ENCODE data around the gene MAN1C1. TPM values are rescaled to one million over a fixed set of nuclear protein-coding genes. Genes with fewer than 3 reads are reported as not detected.

The MAN1C1 gene
- total RNA-seq, 1 donor from 2014 or later = 5.4 TPM

DNA sequence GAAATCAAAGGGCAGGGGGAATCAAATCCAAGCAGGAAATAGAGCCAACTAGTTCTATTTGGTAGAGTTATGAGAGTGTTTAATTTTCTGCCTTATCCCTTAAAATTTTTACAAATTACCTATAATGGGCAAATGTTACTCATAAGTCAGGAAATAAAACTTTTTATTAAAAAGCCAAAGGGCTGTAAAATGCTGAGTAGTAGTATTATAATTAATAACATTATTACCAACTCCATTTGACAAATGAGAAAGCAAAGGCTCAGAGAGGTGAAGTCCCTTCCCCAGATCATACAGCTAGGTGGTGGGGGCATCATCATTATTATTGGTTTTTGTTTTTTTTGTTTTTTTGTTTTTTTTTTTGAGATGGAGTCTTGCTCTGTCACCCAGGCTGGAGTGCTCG, 186.8 kb downstream of the MAN1C1 start:
- Mint-ChIP-seq H3K27me3 (ENCODE audit: unreplicated experiment) (no peaks in the 10 kb centered on the region), H3K4me1 (ENCODE audit: low read depth, unreplicated experiment) (peaks cover 12% of the 10 kb centered on the region), H3K27ac (ENCODE audit: unreplicated experiment) (no peak overlapping the region), H3K9me3 (ENCODE audit: unreplicated experiment) (no peaks in the 10 kb centered on the region), H3K36me3 (ENCODE audit: unreplicated experiment) (no peaks in the 10 kb centered on the region), H3K4me3 (ENCODE audit: unreplicated experiment) (no peak overlapping the region)
- DNase-seq = no peak
- TF ChIP-seq, protein P1, sequence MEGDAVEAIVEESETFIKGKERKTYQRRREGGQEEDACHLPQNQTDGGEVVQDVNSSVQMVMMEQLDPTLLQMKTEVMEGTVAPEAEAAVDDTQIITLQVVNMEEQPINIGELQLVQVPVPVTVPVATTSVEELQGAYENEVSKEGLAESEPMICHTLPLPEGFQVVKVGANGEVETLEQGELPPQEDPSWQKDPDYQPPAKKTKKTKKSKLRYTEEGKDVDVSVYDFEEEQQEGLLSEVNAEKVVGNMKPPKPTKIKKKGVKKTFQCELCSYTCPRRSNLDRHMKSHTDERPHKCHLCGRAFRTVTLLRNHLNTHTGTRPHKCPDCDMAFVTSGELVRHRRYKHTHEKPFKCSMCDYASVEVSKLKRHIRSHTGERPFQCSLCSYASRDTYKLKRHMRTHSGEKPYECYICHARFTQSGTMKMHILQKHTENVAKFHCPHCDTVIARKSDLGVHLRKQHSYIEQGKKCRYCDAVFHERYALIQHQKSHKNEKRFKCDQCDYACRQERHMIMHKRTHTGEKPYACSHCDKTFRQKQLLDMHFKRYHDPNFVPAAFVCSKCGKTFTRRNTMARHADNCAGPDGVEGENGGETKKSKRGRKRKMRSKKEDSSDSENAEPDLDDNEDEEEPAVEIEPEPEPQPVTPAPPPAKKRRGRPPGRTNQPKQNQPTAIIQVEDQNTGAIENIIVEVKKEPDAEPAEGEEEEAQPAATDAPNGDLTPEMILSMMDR (IDR thresholded peaks at IDR 0.05; ENCODE audit: partially characterized antibody, unreplicated experiment) = no peak

DNA sequence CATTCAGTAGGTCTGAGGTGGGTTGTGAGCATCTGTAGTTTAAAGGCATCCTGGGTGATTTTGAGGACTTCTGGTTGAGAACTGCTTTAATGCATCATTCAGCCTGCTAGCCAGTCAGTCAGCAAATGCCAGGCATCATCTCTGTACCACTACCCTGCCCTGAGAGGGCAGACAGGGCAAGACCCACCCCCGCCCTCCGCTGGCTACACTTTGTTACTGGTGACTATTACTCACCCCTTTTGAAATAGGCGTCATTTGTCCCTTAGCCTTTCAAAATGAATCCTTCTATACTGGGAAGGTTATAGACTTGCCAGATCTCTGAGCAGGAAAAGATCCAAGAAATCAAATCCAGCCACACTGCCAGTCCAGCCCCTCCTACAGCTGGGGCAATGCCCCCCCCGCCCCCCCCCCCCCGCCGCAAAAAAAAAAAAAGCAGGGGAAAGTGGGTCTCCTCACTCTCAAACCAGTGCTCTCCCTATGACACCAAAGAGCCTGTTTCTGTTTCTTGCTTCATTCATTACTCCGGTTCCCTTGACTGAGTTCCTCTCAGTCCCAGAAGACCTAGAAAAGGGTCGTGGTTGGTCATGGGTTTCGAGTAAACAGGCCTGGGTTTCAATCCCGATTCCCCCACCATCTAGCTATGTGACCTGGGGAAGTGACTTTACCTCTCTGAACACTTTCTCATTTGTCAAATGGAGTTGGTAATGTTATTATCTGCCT, 187.8 kb downstream of the MAN1C1 start:
- H3K9me3 Mint-ChIP-seq (ENCODE audit: unreplicated experiment) = no peaks in the 10 kb centered on the region
- H3K4me3 Mint-ChIP-seq (ENCODE audit: unreplicated experiment) = peak overlapping the region; percentile 49
- no peaks in the 10 kb centered on the region for H3K27me3 Mint-ChIP-seq (ENCODE audit: unreplicated experiment)
- peaks cover 12% of the 10 kb centered on the region for H3K4me1 Mint-ChIP-seq (ENCODE audit: low read depth, unreplicated experiment)
- H3K27ac Mint-ChIP-seq (ENCODE audit: unreplicated experiment) = no peak overlapping the region
- H3K36me3 Mint-ChIP-seq (ENCODE audit: unreplicated experiment) = no peaks in the 10 kb centered on the region
- DNase-seq = no peak
- TF ChIP-seq, protein P1 (IDR thresholded peaks at IDR 0.05; ENCODE audit: partially characterized antibody, unreplicated experiment) = no peak

DNA sequence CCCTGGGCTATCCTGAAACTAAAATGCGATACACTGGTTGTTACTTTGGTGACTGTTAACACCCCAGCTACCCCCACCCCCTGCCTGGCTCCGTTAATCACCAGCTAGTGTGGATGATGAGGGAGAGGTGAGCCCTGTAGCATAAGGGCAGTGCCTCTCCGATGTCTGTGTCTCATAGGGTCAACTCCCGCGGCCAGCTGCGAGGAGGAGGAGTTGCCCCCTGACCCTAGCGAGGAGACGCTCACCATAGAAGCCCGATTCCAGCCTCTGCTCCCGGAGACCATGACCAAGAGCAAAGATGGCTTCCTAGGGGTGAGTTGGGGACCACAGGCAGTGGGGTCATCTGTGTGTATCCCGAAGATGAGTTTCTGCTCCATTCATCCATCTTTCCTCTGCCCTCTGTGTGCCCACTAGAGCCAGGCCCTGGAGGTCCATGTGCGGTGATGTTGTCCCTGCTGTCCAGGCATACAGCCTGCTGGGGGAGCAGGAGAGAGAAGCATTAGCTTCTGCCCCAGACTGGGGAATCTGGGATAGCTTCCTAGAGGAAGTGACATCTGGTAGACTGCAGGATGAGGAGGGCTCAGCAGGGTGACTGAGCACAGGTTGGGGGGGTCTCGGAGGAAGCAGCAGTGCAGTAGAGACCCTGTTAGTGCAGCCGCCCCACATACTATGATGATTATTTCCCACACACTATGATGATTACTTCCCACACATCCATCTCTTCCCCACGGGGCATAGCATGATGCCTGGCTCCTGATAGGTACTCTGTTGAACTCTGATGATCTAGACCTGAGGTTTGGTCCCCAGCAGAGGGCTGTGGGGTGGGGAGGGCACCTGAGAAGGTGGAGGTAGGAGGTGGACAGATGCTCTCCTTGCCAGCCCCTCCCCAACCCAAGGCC, 188.6 kb downstream of the MAN1C1 start:
- no peaks in the 10 kb centered on the region for H3K27me3 Mint-ChIP-seq (ENCODE audit: unreplicated experiment)
- peaks cover 13% of the 10 kb centered on the region for H3K4me1 Mint-ChIP-seq (ENCODE audit: low read depth, unreplicated experiment)
- TF ChIP-seq, protein P1 (IDR thresholded peaks at IDR 0.05; ENCODE audit: partially characterized antibody, unreplicated experiment) = no peak
- H3K36me3 Mint-ChIP-seq (ENCODE audit: unreplicated experiment) = no peaks in the 10 kb centered on the region
- peak overlapping the region; percentile 25 for H3K27ac Mint-ChIP-seq (ENCODE audit: unreplicated experiment)
- no peak for DNase-seq
- H3K9me3 Mint-ChIP-seq (ENCODE audit: unreplicated experiment) = no peaks in the 10 kb centered on the region
- H3K4me3 Mint-ChIP-seq (ENCODE audit: unreplicated experiment) = peak overlapping the region; percentile 15

DNA sequence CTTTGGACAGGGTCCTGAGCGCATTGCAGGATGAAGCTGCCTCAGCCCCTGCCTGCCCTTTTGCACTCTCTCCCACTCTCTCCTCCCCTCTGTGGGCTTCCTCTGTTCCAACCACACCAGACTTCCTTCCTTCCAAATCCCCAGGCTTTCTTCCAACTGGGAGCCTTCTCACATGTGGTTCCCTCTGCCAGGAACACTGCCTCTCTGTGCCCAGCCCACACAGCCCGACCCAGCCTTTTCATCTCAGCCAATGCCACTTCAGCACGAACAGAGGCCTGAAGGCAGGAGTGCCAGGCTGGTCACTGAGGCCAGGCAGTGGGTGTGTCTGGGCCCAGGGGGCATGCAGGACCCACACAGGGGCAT, 189.3 kb downstream of the MAN1C1 start:
- Mint-ChIP-seq H3K27ac (ENCODE audit: unreplicated experiment) (no peak overlapping the region), H3K9me3 (ENCODE audit: unreplicated experiment) (no peaks in the 10 kb centered on the region), H3K4me3 (ENCODE audit: unreplicated experiment) (no peak overlapping the region), H3K36me3 (ENCODE audit: unreplicated experiment) (no peaks in the 10 kb centered on the region), H3K4me1 (ENCODE audit: low read depth, unreplicated experiment) (peaks cover 18% of the 10 kb centered on the region), H3K27me3 (ENCODE audit: unreplicated experiment) (no peaks in the 10 kb centered on the region)
- TF ChIP-seq, protein P1 (IDR thresholded peaks at IDR 0.05; ENCODE audit: partially characterized antibody, unreplicated experiment) = no peak
- DNase-seq = no peak

DNA sequence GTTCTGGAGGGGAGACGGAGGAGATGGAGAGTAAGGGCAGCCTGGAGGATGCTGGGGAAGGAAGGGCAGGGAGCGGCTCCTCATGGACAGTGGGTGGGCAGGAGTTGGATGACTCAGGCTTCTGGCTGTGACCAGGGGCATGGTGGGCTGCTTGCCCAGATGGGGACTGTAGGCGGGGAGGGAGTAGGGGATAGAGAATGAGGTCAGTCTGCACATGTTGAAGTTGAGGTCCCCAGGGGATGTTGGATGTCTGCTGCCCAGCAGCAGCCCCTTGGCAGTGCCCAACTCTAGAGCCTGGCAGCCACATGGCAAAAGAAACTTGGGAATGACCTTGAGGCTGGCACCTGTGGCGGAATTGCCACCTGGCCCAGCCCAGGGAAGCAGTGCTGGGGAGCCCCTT, 189.8 kb downstream of the MAN1C1 start:
- TF ChIP-seq, protein P1 (IDR thresholded peaks at IDR 0.05; ENCODE audit: partially characterized antibody, unreplicated experiment) = no peak
- Mint-ChIP-seq H3K27ac (ENCODE audit: unreplicated experiment) (no peak overlapping the region), H3K4me3 (ENCODE audit: unreplicated experiment) (no peak overlapping the region), H3K4me1 (ENCODE audit: low read depth, unreplicated experiment) (peaks cover 17% of the 10 kb centered on the region), H3K27me3 (ENCODE audit: unreplicated experiment) (no peaks in the 10 kb centered on the region), H3K36me3 (ENCODE audit: unreplicated experiment) (no peaks in the 10 kb centered on the region), H3K9me3 (ENCODE audit: unreplicated experiment) (no peaks in the 10 kb centered on the region)
- no peak for DNase-seq
